Activated T-helper 17 cell treated with anti-CD3 and anti-CD28 coated beads, Interleukin-2, amount 50 U/mL, for 72 hours (primary cell): Measurements from ENCODE around the gene ADCK2. TPM values are rescaled to one million over a fixed set of nuclear protein-coding genes. Genes with fewer than 3 reads are reported as not detected.
A peak's percentile ranks its signal among the peaks of the same experiment; 100 is the strongest.
"Not testable (repeated sequence)": the region's sequence is repeated elsewhere in the genome, so short reads cannot be mapped to it uniquely, and the experiment has no call there.

Source experiments
- ATAC-seq: fragments of 150-1000 bp; cut with Tn5 transposase; replicated peaks from 2 replicates; pipeline ENCODE4 v1.10.0; 2021; ENCODE audit warnings: mild to moderate bottlenecking, moderate library complexity
- H3K27ac Mint-ChIP-seq: one replicate; pipeline ENCODE4 v1.8.0; 2022; ENCODE audit warnings: mixed read lengths
- H3K27me3 Mint-ChIP-seq: one replicate; pipeline ENCODE4 v1.8.0; 2022; ENCODE audit warnings: mixed read lengths
- H3K36me3 Mint-ChIP-seq: one replicate; pipeline ENCODE4 v1.8.0; 2022; ENCODE audit warnings: low read depth, mild to moderate bottlenecking, mixed read lengths
- H3K4me1 Mint-ChIP-seq: one replicate; pipeline ENCODE4 v1.8.0; 2022; ENCODE audit warnings: mixed read lengths
- H3K4me3 Mint-ChIP-seq: one replicate; pipeline ENCODE4 v1.8.0; 2022; ENCODE audit warnings: mild to moderate bottlenecking, mixed read lengths
- H3K9me3 Mint-ChIP-seq: one replicate; pipeline ENCODE4 v1.8.0; 2022; ENCODE audit warnings: mixed read lengths
- total RNA-seq, 2 donors: library from RNA; stranded (reverse); gene quantifications; one replicate each; pipeline ENCODE4 v1.2.3, GENCODE V29; 2022

ADCK2 gene
- total RNA-seq, 2 donors from 2014 or later: 16.6 to 28.4 TPM

- Mint-ChIP-seq H3K27ac (peak overlapping the region; percentile 56), H3K27me3 (peaks cover 23% of the 10 kb centered on the region), H3K9me3 (no peaks in the 10 kb centered on the region), H3K36me3 (no peaks in the 10 kb centered on the region), H3K4me3 (peak overlapping the region; percentile 44), H3K4me1 (peaks cover 16% of the 10 kb centered on the region)
- peak; percentile 76 for ATAC-seq
These were observed 15.9 kb upstream of the ADCK2 start for GRCh38 chr7:140656548-140657515.

GRCh38 chr7:140657891-140658290 lies 14.9 kb upstream of the ADCK2 start:
- no peak for ATAC-seq
- Mint-ChIP-seq H3K36me3 (no peaks in the 10 kb centered on the region), H3K4me1 (peaks cover 16% of the 10 kb centered on the region), H3K27me3 (peaks cover 23% of the 10 kb centered on the region), H3K4me3 (no peak overlapping the region), H3K9me3 (no peaks in the 10 kb centered on the region), H3K27ac (no peak overlapping the region)

- Mint-ChIP-seq H3K4me3 (no peak overlapping the region), H3K27me3 (peaks cover 15% of the 10 kb centered on the region), H3K36me3 (no peaks in the 10 kb centered on the region), H3K4me1 (peaks cover 9% of the 10 kb centered on the region), H3K27ac (no peak overlapping the region), H3K9me3 (no peaks in the 10 kb centered on the region)
- ATAC-seq: no peak
These were observed 12.9 kb upstream of the ADCK2 start for GRCh38 chr7:140659856-140660255.

GRCh38 chr7:140661124-140661523 lies 11.6 kb upstream of the ADCK2 start:
- H3K27ac Mint-ChIP-seq: no peak overlapping the region
- H3K36me3 Mint-ChIP-seq: no peaks in the 10 kb centered on the region
- peaks cover 10% of the 10 kb centered on the region for H3K27me3 Mint-ChIP-seq
- H3K4me3 Mint-ChIP-seq: no peak overlapping the region
- ATAC-seq: no peak
- no peaks in the 10 kb centered on the region for H3K9me3 Mint-ChIP-seq
- peaks cover 3% of the 10 kb centered on the region for H3K4me1 Mint-ChIP-seq

GRCh38 chr7:140662938-140663337 lies 9.8 kb upstream of the ADCK2 start:
- not testable (repeated sequence) for H3K9me3 Mint-ChIP-seq, ATAC-seq, H3K27me3 Mint-ChIP-seq, H3K27ac Mint-ChIP-seq, H3K4me3 Mint-ChIP-seq, H3K4me1 Mint-ChIP-seq, H3K36me3 Mint-ChIP-seq

GRCh38 chr7:140667476-140667875 lies 5.3 kb upstream of the ADCK2 start:
- no peaks in the 10 kb centered on the region for H3K27me3 Mint-ChIP-seq
- ATAC-seq: no peak
- no peaks in the 10 kb centered on the region for H3K36me3 Mint-ChIP-seq

GRCh38 chr7:140668641-140669040 lies 4.1 kb upstream of the ADCK2 start:
- Mint-ChIP-seq H3K36me3 (no peaks in the 10 kb centered on the region), H3K27me3 (no peaks in the 10 kb centered on the region), H3K9me3 (no peaks in the 10 kb centered on the region), H3K4me1 (no peaks in the 10 kb centered on the region), H3K4me3 (no peak overlapping the region), H3K27ac (no peak overlapping the region)
- ATAC-seq: no peak

More at GRCh38 chr7:140667476-140667875, 5.3 kb upstream of the ADCK2 start:
- no peak overlapping the region for H3K4me3 Mint-ChIP-seq
- H3K4me1 Mint-ChIP-seq: no peaks in the 10 kb centered on the region
- H3K27ac Mint-ChIP-seq: no peak overlapping the region
- H3K9me3 Mint-ChIP-seq: no peaks in the 10 kb centered on the region

GRCh38 chr7:140669352-140669751 lies 3.4 kb upstream of the ADCK2 start:
- no peaks in the 10 kb centered on the region for H3K4me1 Mint-ChIP-seq
- no peaks in the 10 kb centered on the region for H3K9me3 Mint-ChIP-seq
- H3K4me3 Mint-ChIP-seq: no peak overlapping the region
- H3K27me3 Mint-ChIP-seq: no peaks in the 10 kb centered on the region
- H3K36me3 Mint-ChIP-seq: no peaks in the 10 kb centered on the region
- H3K27ac Mint-ChIP-seq: no peak overlapping the region
- no peak for ATAC-seq

- not testable (repeated sequence) for H3K4me1 Mint-ChIP-seq, H3K4me3 Mint-ChIP-seq, H3K36me3 Mint-ChIP-seq, H3K9me3 Mint-ChIP-seq, H3K27ac Mint-ChIP-seq, ATAC-seq, H3K27me3 Mint-ChIP-seq
These were observed 2.9 kb upstream of the ADCK2 start for GRCh38 chr7:140669862-140670261.

- ATAC-seq: no peak
- Mint-ChIP-seq H3K9me3 (no peaks in the 10 kb centered on the region), H3K27me3 (no peaks in the 10 kb centered on the region), H3K27ac (no peak overlapping the region), H3K36me3 (no peaks in the 10 kb centered on the region), H3K4me3 (no peak overlapping the region), H3K4me1 (no peaks in the 10 kb centered on the region)
These were observed 2.3 kb upstream of the ADCK2 start for GRCh38 chr7:140670343-140670935.

- Mint-ChIP-seq H3K4me3 (peak overlapping the region; percentile 74), H3K27me3 (no peaks in the 10 kb centered on the region), H3K27ac (peak overlapping the region; percentile 69), H3K9me3 (no peaks in the 10 kb centered on the region), H3K36me3 (peaks cover 11% of the 10 kb centered on the region), H3K4me1 (no peaks in the 10 kb centered on the region)
- no peak for ATAC-seq
These were observed 779 bp upstream of the ADCK2 start for GRCh38 chr7:140671966-140672365.

- no peaks in the 10 kb centered on the region for H3K4me1 Mint-ChIP-seq
- no peaks in the 10 kb centered on the region for H3K27me3 Mint-ChIP-seq
- peak overlapping the region; percentile 87 for H3K4me3 Mint-ChIP-seq
- peaks cover 23% of the 10 kb centered on the region for H3K36me3 Mint-ChIP-seq
- H3K27ac Mint-ChIP-seq: peak overlapping the region; percentile 88
- no peaks in the 10 kb centered on the region for H3K9me3 Mint-ChIP-seq
- peak; percentile 80 for ATAC-seq
These were observed 473 bp downstream of the ADCK2 start for GRCh38 chr7:140673063-140673773.

GRCh38 chr7:140673774-140674155 lies 1.0 kb downstream of the ADCK2 start:
- H3K27ac Mint-ChIP-seq: peak overlapping the region; percentile 88
- H3K27me3 Mint-ChIP-seq: no peaks in the 10 kb centered on the region
- peaks cover 29% of the 10 kb centered on the region for H3K36me3 Mint-ChIP-seq
- no peaks in the 10 kb centered on the region for H3K9me3 Mint-ChIP-seq
- H3K4me3 Mint-ChIP-seq: peak overlapping the region; percentile 87
- H3K4me1 Mint-ChIP-seq: no peaks in the 10 kb centered on the region
- no peak for ATAC-seq

GRCh38 chr7:140674356-140674800 lies 1.6 kb downstream of the ADCK2 start:
- H3K4me3 Mint-ChIP-seq: peak overlapping the region; percentile 87
- H3K9me3 Mint-ChIP-seq: no peaks in the 10 kb centered on the region
- no peaks in the 10 kb centered on the region for H3K4me1 Mint-ChIP-seq
- no peaks in the 10 kb centered on the region for H3K27me3 Mint-ChIP-seq
- ATAC-seq: no peak
- H3K27ac Mint-ChIP-seq: no peak overlapping the region
- H3K36me3 Mint-ChIP-seq: peaks cover 35% of the 10 kb centered on the region
